Stimulated activated CD8-positive, alpha-beta memory T cell treated with anti-CD3 and anti-CD28 coated beads, Interleukin-7, amount 100 ng/mL, for 24 hours (primary cell): ENCODE results near the gene TIAM1.

Experiments
- DNase-seq: peaks from one replicate; pipeline ENCODE4 v3.0.0-alpha.2; 2020; ENCODE audit warnings: low read depth

Gene TIAM1

DNA sequence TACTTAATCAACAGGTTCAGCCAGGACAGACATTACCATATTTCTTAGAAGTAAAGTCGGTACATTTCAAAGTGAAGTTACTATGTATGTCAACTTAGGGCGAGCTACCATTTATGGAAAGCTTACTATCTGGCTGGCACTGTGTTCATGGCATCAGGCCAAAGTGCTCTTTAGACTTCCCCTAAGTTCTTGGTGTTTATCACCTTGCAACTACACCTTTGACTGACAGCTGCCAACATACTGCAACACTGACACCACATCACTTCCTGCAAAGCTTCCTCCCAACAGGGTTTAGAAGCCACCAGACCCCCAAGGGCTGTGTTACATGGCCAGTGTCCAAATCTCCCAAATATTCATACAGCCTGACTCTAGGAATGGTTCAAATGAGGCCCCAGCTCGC, 61.0 kb downstream of the TIAM1 start:
- no peak for DNase-seq

DNA sequence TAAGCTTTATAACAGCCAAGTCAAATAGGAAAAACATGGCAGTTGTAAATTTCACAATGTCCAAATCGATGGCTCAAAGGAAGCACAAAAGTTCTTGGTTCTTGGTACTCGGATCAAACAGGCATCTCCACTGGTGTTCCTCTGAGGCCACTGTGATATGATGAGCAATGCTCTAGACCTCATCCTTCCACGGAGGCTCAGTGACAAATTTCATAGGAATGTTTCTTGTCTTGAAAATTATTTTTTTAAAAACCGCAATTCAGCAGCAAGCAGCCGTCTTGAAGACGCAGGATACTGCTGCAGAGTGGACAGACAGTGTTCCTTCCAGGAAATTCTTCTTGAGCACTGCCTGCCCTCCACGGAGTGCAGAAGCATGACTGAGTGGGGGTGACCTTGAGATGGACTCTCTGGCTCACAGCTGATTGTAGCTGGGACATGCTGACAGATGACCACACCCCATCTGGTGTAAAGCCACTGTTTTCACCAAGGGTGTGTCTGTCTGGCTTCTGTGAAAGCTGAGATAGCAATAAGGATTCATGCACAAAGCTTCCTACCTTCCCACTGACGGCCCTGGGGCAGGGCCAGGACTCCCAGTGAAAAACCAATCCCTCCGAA, 61.9 kb downstream of the TIAM1 start:
- DNase-seq, result no peak

DNA sequence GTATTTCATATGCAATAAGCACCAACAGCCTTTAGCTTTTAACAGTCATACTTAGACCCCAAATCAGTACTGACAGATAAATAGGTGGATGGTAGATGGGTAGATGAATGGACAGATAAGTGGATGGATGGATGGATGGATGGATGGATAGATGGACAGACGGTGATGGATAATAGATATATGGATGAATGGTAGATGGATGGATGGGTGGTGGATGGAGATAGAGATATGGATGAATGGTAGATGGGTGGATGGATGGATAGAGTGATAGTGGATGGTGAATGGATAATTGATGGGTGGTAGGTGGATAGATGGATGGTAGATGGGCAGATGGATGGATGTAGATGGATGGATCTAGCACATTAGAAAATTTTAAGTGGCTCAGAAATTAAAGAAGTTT, 62.5 kb downstream of the TIAM1 start:
- DNase-seq, result no peak

DNA sequence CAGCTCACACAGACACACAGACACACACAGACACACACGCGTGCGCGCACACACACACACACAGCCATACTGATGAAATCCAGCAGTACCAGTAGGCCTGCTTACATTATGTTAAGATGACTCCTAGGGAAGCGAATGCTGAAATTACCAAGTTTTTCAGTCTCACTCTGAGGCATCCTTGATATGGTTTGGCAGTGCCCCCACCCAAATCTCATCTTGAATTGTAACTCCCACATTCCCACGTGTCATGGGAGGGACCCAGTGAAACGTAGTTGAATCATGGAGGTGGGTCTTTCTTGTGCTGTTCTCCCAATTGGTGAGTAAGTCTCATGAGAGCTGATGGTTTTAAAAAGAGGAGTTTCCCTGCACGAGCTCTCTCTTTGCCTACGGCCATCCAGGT, 64.1 kb downstream of the TIAM1 start:
- DNase-seq, result no peak

DNA sequence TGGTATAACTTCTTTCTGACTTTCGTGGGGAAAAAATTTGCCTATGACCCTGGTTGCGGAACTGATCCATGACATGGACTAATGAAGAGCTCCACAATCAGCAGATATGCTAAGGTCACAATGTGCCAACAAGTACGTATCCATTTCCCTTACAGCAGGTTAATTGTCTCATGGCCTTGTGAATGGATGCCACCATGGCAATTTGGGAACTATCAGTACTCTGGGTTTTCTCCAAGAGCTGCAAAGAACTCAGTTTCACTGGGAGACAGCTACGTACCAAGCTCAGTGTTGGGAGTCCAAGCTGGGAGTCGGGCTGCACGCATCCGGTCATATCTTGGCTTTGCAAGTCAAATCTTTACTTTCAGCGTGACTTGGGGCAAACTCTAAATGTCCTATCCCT, 64.8 kb downstream of the TIAM1 start:
- no peak for DNase-seq

DNA sequence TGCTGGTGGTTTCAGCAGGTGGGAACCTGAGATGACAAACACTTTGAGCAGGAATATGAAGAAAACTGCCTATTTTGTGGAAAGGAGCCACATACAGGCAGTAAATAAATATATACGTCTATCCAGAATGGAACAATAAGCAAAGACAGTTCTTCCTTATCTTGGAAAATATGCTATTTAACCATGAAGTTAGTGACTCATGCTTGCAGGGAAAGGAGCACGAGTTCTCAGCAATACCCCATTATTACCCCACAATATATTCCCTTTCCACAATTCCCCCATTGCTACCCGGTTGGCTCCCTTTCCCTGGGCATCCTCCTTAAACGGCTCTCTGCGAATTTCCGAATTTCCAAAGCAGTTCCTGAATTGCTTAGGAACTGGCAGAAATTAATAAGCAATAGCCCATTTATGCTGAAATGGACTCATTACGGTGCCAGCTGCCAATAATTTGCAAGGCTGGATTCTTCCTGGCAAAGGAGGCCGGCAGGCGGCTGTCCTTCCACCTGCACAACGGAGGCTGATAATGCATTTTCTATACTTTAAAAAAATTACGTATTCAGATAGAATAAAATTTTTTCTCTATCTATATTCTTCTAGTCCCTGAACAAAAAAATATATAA, 65.4 kb downstream of the TIAM1 start:
- DNase-seq, result no peak

DNA sequence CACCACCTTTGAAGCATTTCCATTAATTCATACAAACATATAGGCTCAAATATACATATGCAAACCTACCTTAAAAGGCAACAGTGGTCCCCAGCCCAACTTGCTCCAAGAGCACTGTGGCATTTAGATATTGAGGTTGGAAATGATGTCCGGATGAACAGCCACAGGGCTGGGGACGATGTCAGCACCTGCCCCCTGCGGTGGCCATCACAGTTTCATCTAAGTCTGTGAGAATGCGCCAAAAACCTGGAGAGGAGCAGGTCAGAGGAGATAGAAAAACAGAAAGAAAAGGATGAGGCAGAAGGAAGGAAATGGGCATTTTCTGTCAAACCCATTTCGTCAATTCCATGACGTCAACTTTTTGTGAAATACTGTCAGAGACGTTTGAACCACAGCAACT, 67.4 kb downstream of the TIAM1 start:
- no peak for DNase-seq

DNA sequence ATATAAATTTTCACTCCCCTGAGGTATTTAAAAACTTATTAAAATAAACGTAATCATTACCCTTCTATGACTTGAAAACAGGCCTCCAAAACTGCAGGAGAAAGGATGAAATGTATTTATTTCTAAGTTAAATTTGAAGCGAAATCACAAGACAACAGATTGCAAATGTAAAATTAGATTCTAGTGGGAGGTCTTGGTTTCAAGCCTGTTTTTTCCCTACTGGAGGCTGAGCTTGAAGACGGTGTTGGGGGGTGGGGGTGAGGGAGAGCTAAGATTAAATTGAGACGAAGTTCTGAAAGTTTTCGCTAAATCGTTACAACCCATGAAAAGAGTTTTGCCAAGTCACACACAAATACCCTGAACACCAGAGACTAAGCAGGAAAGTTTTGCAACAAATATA, 68.2 kb downstream of the TIAM1 start:
- no peak for DNase-seq

DNA sequence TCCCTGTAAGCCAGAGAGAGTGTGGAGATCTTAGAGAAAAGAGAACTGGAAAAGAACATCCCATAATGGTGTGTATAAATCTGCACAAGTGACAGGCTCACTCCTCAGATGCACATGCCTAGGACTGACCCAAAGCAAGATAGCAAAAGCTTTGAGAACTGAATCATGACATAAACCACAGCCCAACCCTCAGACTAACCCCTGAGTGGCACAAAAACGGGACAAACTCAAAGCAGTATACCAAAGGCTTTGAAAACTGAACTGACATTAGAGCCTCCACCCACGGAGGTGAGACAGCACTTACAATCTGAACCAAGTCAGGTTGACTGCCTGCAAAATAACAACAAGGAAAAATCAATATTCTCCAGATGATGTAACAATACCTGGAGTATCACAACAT, 70.8 kb downstream of the TIAM1 start:
- no peak for DNase-seq

DNA sequence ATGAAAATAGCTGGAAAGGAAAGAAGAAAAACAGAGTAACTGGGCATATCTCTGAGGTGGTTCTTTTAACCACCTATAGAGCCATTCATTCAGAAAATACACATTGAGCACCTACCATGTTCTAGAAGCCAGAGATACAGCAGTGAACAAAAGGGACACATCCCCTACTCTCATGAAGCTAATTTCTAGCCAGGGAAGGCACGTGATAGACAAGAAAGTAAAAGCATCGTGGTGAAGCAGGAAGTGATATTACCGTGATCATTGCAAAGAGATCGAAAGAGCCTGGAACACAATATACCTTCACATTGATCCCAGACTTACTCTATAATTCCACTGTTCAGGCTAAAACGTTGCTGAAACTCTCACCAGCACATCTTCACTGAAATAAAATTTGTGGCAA, 76.0 kb downstream of the TIAM1 start:
- no peak for DNase-seq

DNA sequence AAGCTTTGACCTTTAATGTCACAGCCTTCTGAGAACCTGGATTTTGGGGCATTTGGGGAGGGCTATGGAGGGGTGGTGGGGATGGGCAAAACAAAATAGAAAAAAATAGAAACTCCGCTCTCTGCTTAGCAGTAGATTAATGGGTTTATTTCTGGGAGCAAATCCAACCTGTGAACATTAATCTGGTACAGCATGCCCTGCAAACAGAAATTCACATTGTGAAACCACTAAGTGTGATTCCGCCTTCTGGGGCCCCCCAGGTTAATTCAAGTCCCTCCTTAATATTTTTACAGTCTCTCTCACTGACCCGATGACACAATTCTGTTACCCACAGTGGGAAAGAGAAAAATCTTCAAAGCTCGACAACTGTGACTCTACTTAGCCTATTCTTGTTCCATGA, 76.4 kb downstream of the TIAM1 start:
- no peak for DNase-seq

DNA sequence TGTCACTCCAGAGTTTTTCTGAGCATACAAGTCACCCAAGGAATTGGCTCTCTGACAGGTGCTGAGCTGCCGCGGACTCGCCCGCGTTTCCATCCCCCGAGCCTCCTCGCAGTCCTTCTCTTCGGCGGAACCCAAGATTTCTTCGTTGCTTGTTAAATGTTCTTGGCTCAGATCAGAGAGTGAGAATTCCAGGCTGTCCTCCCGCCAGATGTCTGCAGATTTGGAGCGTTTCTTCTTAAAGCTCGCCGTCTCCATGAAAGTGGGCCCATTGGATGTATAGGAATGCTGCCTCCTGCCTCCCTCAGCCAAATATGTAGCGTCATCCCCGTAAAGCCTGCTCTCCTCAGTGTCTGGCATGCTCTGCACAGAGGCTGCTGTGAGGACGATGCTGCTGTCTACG, 77.8 kb downstream of the TIAM1 start:
- DNase-seq, result no peak

DNA sequence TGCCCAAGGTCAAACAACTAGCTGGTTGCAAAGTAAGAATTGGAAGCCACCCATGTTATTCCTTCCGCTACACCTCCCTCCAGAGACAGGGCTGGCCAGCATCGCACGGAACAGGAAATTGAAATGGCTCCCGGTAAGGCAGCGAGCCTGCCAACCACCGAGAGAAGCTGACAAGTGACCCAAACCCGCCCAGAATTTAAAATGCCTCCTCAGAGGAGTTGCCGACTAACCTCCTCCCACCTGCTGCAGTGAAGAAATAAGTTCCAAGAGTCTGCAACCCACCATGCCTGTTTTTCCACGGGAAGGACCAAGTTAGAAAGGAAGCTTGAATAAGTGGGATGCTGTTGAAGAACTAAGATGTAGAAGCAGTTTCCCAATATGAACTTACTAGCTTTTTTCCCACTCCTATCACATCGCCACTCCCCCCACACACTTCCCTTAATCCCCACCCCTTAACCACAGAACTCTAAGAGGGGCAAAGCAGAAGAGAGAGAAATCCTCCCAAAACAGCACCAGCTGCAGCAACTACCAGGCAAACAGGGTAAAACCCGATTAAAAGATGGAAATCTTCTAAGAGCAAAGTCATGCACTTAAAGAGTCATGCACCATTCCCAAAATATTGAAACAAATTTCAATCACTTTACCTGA, 78.6 kb downstream of the TIAM1 start:
- DNase-seq, result no peak

DNA sequence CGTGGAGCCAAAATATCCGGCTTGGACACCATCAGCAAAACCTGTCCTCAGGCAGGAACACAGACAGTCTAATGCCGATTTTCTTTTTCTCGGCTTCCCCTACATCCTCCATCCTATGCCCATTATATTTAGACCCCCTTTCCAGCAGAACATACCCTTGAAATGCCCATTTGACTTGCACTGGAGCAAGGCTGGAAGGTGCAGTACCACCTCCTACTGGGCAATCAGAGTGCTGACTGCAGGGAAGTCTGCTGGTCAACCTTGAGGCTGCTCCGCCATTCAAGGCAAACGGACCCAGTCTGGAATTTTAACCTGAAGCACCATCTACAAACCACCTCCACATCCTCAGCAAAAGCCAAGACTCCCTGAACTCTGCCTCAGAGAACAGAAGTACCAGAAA, 79.5 kb downstream of the TIAM1 start:
- no peak for DNase-seq

DNA sequence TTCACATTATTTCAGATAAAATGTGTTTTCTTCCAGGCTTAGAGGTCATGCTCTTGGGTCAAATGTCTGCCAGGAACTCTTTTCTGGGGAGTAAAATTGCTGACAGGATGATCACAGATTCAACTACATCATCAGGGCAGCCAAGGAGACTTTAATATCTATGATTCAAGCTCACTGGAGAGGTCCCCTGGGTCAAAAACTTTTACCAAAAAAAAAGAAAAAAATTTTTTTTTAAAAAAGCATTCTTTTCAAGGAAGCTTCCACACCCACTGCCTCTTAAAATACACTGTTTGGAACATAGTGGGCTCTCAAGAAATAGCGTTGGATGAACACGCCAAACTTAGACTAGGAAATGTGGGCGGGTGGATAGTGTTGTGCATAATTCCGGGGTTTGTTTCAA, 81.3 kb downstream of the TIAM1 start:
- DNase-seq, result no peak

DNA sequence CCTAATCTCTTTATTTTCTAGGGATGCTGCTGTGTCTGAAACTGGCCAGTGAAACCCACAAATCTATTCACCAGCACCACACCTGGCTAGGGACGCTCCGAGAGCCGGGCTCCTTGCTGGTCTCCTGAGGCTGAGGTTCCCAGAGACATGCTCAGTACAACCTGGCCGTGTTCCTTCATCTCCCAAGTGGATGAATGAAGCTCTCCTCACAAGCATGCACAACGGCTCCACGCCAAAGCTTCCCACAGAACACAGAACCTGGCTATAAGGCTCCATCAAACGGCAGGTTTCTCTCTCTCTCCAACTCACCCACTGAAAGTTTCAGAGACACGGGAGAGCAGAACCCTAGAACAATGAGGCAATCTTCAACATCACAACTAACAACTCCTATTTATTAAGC, 82.3 kb downstream of the TIAM1 start:
- DNase-seq, result no peak

DNA sequence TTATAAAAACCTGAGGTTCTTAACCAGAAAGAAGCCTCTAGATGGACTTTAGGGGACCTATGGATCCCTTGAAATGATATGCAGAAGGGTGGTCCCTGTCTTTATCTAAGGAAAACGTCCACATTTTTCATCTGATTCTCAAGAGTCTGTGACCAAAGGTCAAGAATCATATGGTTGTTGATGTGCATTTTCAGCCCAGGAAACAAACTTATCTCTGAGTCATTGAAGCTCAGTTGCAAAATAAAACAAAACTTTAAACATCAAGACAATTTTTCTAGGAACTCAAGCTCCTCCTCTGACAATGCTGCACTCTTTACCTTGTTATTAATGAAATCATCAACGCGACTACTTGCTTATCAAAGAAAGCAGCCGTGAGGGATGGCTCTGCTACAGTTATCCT, 83.3 kb downstream of the TIAM1 start:
- no peak for DNase-seq

DNA sequence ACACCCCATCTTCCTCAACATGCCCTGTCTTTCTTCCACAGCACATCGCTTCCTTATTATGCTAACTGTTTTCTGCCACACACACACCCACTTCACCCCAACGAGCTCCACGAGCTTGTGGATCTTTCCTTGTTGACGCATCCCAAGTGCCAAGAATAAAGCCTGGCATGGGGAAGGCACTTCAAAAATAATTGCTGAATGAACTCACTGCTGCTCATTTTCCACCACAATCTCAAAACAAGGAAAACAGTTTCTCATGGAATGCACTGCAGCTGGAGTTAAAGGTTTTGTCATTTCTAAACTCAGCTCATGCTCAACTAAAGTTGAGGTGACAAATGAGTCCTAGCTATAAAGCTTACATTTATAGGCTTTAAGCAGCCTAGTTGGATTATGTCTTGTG, 86.0 kb downstream of the TIAM1 start:
- DNase-seq, result no peak

DNA sequence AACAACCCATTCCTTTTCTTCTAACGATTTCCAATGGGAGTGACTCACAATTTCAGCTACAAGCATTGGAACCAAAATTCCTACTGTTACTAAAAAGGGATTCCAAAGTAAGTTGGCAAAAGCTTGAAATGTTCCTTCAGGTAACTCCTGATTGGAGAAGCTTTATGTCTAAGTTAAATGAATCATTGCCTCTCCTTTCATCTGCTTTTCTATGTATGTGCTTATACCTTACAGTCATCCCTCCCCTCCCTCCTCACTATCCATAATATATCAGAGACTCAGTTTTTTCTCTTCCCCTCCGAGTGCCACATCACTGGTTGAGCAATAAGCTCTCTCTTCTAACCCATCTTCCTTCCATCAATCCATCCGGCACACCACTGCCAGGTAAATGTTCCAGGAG, 86.8 kb downstream of the TIAM1 start:
- DNase-seq, result no peak

DNA sequence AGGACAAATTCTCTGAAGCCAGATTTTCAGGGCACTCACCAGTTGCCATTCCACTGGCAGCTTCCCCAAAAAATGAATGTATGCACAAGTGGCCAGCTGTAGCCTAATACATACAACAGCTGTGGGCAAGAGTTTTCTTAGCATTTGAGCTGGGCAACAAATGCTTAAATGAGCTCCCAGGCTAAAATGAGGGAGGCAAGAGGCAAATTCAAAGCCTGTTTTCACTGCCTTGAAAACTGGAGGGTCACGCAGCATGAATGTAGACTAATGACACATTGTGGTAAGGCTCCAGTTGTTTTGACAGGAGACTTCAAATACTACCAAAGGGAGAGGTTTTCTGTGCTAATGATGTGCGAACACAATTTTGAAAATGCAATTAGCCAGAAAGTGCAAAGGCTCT, 88.2 kb downstream of the TIAM1 start:
- no peak for DNase-seq

DNA sequence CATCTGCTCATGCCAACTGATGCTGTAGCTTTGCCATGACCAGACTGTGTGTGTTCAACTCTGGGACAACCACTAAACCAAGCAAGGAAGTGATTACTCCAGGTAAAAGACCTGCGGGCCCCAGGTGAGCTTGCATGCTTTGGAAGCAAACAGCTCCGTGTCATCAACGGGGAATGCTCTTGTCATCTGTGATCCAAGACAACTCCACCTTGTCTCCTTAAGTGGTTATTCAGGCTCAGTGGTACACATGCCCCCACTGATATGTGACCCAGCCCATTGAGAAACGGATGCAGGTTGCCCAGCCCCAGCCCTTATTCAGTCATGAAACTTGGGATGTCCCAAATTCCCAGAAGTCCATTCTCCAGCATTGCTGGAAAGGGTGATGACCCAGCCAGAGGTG, 89.0 kb downstream of the TIAM1 start:
- DNase-seq, result no peak

DNA sequence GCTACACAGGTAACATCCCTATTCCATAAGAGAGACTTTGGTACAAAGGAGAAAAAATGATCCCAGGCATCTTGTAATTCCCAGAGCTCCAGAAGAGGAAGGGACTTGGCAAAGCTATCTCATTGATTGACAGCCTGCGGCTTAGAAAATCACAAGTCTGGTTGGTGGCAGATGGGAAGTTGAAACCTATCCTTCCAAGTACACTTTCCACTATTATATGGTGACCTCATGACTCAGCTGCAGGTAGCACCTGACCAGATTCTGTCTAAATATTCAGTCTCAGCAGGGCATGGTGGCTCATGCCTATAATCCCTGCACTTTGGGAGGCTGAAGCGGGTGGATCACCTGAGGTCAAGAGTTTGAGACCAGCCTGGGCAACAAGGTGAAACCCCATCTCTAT, 89.9 kb downstream of the TIAM1 start:
- DNase-seq, result no peak

DNA sequence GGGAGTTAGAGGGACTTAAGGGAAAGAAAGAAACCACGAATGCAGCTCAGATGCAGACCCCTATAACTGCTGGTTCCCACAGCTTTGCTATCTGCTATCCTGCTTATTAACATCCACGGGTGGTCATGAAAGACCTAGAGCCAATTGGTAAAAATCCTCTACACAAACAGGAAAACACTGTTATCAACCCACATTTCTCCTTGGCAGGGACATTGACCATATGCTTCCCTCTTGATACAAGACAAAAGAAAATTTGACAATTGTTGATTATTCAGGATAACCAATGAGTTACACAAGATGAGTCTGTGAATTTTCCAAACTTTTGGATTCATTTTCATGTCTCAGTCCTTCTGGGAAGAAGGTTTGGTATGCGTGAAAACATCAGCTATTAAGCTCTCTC, 90.4 kb downstream of the TIAM1 start:
- no peak for DNase-seq

DNA sequence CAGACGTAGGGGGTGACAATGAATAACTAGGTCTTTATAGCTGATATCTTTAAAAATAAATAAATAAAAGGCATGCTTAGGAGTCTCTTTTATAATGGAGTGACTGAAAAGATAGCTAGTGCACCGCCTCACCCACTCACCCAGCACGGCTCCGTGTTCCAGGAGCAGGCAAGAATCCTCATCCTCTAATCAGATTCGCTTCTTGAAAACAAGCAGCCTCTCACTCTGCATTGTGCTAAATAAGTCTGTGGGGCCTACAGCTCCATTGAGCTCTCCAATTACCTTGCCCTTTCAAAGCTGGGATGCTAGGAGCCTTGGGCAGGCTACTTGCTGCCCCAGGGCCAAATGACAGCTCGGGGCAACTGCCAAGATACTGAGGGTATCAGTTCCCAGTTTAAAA, 91.5 kb downstream of the TIAM1 start:
- DNase-seq, result no peak
